HG03571 (cell line): ENCODE results near the gene ACOT13.
A peak's percentile ranks its signal among the peaks of the same experiment; 100 is the strongest.
"Not testable (repeated sequence)": the region's sequence is repeated elsewhere in the genome, so short reads cannot be mapped to it uniquely, and the experiment has no call there.

Source experiments
- ATAC-seq: cut with Tn5 transposase; IDR thresholded peaks from one replicate; pipeline ENCODE4 v1.9.1; 2021; ENCODE audit not compliant: unreplicated experiment

Gene ACOT13

DNA sequence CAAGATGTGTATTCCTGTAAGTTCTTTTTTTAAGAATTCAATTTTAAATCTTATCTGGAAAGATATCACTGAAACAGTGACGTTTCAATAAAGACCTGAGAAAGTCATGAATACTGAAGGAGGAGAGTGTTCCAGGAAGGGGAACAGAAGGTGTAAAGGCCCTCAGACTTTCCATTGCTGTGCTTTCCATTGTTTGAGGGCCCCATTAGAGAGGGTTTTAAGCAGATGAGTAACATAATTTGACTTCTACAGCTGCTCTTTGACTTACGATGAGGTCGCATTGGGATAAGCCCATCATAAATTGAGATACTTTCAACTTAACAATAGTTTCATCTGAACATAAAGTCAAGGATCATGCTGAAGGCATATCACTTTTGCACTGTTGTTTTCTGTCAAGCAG is 24.7 kb downstream of the ACOT13 start:
- no peak for ATAC-seq

- ATAC-seq = no peak
Observed at GRCh38 chr6:24692003-24692402, 25.1 kb downstream of the ACOT13 start.

GRCh38 chr6:24692415-24692814 is 25.5 kb downstream of the ACOT13 start:
- no peak for ATAC-seq

DNA sequence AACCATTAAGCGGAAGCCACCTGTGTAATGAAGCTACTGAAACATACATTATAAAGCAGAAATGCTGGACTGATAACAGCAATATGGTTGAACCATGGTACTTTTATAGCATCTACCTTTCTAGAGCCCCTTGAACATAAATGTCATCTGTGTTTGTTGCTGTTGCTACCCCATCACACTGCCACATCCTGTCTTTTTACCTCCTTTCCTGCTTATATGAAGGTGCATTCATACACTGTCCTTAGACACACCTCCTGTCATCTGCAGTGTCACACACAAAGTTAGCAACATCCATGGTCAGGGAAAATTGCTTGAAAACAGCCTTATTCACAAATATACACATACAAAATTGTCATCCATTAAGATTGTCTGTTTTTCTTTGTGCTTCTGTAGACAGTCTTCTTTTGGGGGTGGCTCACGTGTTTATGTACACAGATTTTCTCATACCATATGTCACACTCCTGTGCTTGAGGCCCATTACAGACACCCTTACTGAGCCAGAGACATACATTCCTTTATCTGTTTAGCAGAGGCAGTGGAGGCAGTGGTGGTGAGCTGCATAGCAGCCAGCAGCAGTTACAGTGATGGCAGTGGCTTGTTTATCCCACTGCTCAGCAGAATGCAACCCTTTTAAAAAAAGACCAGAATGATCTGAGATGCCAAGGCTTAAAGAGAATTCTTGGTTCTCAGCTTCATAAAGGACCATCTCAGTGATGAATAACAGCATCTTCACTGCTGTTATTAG is 26.1 kb downstream of the ACOT13 start:
- ATAC-seq = no peak

GRCh38 chr6:24694198-24694597 is 27.3 kb downstream of the ACOT13 start:
- no peak for ATAC-seq

DNA sequence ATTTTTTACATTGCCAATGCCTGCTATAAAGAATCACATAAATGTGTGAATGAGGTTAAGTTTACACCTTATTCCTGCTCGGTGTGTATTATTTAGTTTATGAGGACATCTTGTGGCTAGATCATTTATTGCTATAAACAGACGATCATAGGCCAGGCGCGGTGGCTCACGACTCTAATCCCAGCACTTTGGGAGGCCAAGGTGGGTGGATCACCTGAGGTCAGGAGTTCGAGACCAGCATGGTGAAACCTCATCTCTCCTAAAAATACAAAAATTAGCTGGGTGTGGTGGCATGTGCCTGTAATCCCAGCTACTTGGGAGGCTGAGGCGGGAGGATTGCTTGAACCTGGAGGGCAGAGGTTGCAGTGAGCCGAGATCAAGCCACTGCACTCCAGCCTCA is 28.8 kb downstream of the ACOT13 start:
- ATAC-seq = peak; percentile 60

GRCh38 chr6:24696097-24696496 is 29.2 kb downstream of the ACOT13 start:
- no peak for ATAC-seq

GRCh38 chr6:24699521-24700359 is 32.9 kb downstream of the ACOT13 start:
- ATAC-seq = no peak

DNA sequence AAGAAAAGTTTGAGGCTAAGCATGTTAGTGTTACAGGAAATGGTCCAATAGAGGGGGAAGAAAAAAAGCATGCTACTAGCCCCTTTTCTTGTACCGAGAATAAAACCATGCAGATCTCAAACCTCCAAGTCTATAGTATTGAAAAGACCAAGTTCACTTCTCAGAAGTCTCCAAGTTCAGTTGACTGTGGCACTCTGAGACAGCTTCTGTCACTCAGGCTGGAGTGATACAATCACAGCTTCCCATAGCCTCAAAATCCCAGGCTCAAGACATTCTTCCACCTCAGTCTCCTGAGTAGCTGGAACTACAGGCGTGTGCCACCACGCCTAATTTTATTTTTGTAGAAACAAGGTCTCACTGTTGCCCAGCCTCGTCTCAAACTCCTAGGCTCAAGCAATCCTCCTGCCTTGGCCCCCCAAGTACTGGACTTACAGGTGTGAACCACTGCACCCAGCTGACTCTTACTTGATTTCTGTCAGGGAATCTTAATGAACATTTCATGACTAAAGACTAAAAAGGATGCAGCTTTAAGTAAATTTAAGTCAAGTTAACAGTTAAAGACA is 35.9 kb downstream of the ACOT13 start:
- no peak for ATAC-seq

DNA sequence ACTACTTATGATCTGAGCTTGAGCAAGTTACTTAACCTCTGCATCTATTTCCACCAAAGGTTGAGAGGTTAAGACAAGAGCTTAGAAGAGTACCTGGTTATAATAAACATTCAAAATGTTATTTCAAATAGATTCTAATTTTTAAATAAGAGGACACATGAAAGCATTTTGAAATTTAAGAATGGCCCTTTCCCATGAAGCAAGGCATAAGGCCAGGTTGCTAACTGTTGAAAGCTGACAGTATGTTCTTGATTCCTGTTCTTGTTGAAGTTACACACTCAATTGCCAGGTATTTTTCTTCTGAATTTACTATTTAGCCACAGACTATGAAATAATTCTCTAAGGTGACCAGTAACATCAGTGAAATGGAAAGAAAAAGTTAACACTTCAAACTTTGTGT is 37.6 kb downstream of the ACOT13 start:
- ATAC-seq = no peak

- no peak for ATAC-seq
Observed at GRCh38 chr6:24708612-24709011, 41.7 kb downstream of the ACOT13 start.

- ATAC-seq = no peak
Observed at GRCh38 chr6:24709014-24709711, 42.3 kb downstream of the ACOT13 start.

DNA sequence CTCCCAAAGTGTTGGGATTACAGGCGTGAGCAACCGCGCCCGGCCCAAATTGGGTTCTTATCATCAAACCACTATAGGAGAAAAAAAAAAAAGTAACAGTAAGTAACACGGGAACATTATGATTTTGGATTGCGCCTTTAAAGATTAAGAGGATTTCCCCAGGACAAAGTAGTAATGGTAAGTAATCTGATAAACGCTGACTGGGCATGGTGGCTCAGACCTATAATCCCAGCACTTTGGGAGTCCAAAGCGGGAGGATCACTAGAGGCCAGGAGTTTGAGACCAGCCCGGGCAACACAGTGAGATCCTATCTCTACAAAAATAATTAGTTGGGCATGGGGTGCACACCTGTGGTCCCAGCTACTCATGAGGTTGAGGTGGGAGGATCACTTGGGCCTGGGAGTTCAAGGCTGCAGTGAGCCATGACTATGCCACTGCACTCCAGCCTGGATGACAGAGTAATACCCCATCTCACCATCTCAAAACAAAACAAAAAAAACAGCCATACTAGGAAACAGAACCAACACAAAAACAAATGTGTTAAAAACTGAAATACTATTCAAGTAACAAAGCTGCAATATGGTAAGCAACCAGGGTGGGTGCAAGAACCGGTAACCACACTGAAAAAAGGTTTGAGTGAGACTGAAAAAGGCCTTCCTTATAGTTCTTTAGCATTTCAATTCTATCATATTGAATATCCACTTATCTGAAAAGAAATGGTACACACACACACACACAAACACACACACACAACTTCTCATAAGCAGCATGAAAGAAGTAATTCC is 43.8 kb downstream of the ACOT13 start:
- ATAC-seq = no peak

DNA sequence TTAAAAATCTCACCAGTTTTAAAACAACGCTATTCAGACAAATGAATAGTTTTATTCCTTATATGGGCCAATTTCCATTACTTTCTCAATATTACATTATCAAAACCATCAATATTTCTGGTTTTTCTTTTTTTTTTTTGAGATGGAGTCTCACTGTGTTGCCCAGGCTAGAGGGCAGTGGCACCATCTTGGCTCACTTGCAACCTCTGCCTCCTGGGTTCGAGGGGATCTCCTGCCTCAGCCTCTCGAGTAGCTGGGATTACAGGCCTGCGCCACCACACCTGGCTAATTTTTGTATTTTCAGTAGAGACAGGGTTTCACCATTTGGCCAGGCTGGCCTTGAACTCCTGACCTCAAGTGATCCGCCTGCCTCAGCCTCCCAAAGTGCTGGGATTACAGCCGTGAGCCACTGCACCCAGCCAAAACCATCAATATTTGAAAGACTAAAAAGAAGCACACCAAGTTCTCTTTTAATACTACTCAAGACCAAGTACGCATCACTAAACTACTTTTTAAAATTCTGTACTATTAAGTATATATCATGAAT is 49.8 kb downstream of the ACOT13 start:
- not testable (repeated sequence) for ATAC-seq

DNA sequence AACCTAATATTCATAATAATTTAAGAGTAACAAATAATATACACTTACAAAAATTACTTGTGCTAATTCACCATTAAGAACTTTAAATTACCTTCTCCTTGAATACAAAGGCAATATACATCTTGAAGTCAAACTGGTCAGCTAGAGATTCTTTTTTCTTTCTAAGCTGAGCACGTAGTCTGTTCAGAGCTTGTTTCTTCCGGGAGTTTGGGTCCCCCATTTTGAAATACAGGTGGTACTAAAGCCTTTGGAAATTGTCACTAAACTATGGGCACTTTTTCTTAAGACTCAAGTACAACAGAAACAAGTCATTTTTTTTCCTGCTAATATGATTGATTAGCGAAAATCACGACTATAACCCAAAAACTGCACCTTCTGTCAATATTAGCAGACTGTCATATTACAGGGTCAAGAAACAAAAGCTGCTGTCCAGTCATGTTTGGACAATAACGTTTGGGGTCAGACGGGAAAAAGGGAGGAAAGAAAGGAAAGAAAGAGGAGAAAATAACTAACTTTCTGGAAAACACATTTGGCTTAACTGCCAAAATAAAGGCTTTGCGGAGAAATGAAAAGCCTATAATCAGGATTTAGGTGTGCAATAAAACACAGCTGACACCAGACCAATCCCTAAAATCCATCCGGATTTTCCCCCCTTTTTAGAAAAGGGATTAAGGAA is 51.7 kb downstream of the ACOT13 start:
- ATAC-seq = no peak

DNA sequence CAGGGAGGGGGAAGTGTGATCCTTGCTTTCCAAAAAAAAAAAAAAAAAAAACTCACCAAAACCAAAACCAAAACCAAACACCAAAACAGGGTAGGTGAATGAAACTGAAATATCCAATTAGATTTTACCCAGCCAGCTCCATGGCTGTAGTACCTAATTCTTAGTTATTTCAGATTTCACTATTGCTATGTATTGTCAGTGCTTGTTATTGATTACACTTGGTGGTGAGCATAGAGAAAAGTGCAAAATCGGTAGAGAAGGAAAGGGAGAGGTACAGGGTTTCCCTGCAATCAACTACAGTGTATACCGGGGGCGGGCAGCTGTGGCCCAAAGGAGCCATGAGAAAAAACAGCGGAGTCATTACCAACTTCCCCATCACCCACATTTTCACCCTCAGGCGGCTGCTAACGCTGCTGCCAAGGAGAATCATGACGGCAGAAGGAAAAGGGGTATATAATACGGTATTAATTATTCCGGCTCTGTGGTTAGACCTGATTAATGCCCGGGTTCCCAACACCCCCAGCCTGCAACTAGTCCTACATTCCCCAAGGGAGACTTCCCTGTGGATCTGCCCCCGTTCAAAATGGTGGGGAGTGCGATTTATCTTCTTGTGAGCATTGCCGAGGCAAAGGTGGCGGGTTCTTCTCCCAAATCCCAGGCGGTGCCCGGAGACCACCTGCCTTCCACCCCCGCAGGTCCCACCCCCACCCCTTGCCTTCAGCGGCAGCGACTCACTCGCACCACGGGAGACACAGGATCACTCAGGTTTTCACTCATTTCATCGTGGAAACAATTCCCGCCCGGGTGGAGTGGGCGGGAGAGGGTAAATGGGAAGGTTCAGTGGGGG is 52.5 kb downstream of the ACOT13 start, which contains the start of gene C6orf62:
C6orf62 (minus strand) TSS at position 30 of the 847 bp plus-strand sequence. CDS start 486 bp downstream, outside the sequence.
- ATAC-seq = peak; percentile 21

- no peak for ATAC-seq
Observed at GRCh38 chr6:24720131-24720603, 53.3 kb downstream of the ACOT13 start.

DNA sequence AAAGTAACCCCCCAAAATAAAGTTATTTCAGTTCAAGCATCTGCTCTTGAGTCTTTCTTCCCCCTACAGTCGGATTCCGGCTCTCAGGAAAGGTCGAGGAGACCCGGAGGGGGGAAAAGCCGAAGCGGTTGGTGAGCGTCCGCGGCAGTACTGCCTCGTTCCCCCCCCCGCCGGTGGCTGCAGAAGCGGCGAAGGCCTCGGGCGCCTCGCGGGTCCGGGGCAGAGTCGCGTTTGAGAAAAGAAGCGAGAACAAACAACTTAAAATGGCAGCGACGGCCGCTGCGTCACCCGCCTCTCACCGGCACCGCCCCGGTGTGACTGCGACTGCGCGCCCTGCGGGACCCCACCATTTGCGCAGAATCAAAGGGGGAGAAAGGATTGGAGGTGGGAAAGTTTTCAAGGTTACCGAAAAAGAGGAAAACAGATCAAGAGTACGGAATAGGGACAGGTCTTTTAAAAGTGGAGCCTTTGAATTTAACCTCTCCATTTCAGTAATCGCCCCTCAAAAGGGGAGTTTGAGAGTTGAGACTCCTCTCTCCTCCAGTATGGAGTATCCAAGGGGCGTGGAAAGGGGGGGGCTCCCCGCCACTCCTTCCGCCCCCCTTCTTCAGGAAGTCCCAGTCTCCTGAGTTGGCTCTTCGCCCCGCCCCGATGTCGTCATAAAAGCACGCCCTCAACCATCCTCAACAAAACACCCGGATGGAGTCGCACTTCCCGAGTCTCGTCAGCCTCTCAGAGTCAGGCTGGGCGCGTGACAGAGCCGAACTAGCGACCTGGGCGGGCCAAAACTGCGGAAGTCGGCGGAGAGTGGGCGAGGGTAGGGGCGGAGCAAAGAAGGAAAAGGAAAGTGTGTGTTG is 54.0 kb downstream of the ACOT13 start:
- ATAC-seq = peak; percentile 87
